A549 (cell line): ENCODE measurements around the gene MDC1.

Experiments used
- CHD4 ChIP-seq: fragments of 200-600 bp; sonication (generic); IDR thresholded peaks from 2 replicates; pipeline ENCODE4 v1.6.1; 2016; ENCODE audit warnings: antibody characterized with exemption, mild to moderate bottlenecking, borderline replicate concordance
- CTCF ChIP-seq: fragments of >200 bp; sonication (Bioruptor Twin); formaldehyde crosslinking; IDR thresholded peaks from 3 replicates; pipeline ENCODE4 v1.5.1; 2016
- EP300 ChIP-seq, 2 experiments: fragments of >200 bp; sonication (Bioruptor Twin); formaldehyde crosslinking; IDR thresholded peaks; 2 replicates in 1 of 2; 3 replicates in 1 of 2; pipeline ENCODE4 v1.6.1; 2016 to 2017
- HMGXB4 ChIP-seq: fragments of 250-450 bp; sonication (Bioruptor Pico); IDR thresholded peaks from 2 replicates; pipeline ENCODE4 v1.5.0; 2021; ENCODE audit warnings: mild to moderate bottlenecking, moderate library complexity, borderline replicate concordance
- PHF8 ChIP-seq: fragments of 200-600 bp; sonication (generic); IDR thresholded peaks from 2 replicates; pipeline ENCODE4 v1.6.1; 2016; ENCODE audit warnings: low read depth, mild to moderate bottlenecking, antibody characterized with exemption, moderate library complexity, borderline replicate concordance
- REST ChIP-seq: fragments of 200-600 bp; sonication (generic); IDR thresholded peaks from 2 replicates; pipeline ENCODE4 v1.6.1; 2016; ENCODE audit warnings: antibody characterized with exemption, mild to moderate bottlenecking, moderate library complexity
- USF2 ChIP-seq: fragments of 450-650 bp; IDR thresholded peaks from 2 replicates; pipeline ENCODE4 v1.6.1; 2014; ENCODE audit warnings: antibody characterized with exemption
- ZFP36 ChIP-seq: fragments of 450-650 bp; IDR thresholded peaks from 2 replicates; pipeline ENCODE4 v1.6.1; 2014; ENCODE audit warnings: borderline replicate concordance; ENCODE audit not compliant: partially characterized antibody

GRCh38 chr6:30719791-30720737 lies 3.0 kb upstream of the MDC1 start, which contains the start of gene TUBB:
- no peak for TF ChIP-seq CTCF
- TF ChIP-seq HMGXB4: no peak
- TF ChIP-seq USF2: peak; percentile 38
- TF ChIP-seq REST: no peak
- TF ChIP-seq EP300 (IDR thresholded peaks at IDR 0.05): no peak
- no peak for TF ChIP-seq ZFP36
- TF ChIP-seq PHF8: 0 out of 2 replicates have a peak, but pooled peaks have one; percentile 10
- no peak for TF ChIP-seq CHD4
